GM12872 (cell line): ENCODE data around the gene BMPR1A.

Experiments
- CTCF ChIP-seq: IDR thresholded peaks from 3 replicates; pipeline ENCODE4 v1.5.1; 2011; ENCODE audit warnings: low read depth, mild to moderate bottlenecking, low read length, moderate library complexity; ENCODE audit not compliant: insufficient read depth

Gene BMPR1A

DNA sequence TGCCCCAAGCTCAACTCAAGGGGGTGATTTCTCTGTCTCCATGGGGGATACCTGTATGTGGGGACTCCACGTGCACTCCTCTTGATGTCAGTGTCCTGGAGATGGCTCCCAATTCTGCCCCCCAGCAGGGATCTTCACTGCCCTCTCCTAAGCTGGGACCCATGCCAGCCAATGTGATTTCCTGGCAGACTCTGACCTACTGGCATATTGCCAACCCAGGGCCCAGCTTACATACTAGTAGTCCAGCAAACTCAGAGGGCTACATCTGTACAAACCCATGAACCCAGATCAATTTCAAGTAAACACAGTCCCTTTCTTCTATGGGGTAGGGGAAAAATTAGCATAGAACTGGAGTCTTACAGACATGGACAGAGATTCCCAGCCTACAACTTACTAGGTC is 26.2 kb upstream of the BMPR1A start:
- TF ChIP-seq CTCF, result no peak

GRCh38 chr10:86732771-86733170 is 23.6 kb upstream of the BMPR1A start:
- no peak for TF ChIP-seq CTCF

- TF ChIP-seq CTCF, result no peak
These were observed 23.2 kb upstream of the BMPR1A start for GRCh38 chr10:86733260-86733671.

DNA sequence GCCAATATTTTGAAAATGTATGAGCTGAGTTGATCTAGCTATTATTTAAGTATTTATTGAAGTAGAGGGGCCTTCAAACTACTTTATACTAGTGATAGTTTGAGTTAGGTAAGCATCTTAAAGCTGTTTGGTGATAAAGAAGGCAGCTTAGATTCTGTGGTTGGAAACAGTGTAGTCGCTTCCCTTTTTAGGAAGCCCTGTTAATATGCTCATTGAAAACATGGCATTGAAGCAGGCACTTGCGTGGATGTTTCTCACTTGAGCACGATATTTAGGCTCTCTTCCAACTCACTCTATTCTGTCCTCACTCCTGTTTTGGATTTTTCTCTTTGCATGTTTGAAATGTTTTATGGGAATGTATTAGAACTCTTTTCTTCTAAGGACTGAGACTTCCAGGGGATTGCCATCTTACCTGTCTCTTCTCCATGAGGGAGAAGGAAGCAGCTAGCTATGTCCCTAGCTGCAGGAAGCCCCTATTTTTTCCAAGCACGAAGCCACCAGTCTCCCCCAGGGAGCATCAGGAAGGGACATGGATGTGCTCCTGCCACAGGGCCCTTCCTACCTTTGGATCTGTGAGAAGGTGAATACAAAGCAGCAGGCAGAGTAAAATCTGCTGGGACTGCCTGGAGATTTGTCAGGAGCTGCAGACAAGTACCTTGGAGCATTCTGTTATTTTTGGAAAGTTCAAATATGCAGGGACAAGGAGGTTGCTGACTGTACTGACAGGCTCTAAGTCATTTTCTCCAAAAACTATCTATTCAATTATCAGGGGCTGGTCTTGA is 22.0 kb upstream of the BMPR1A start:
- no peak for TF ChIP-seq CTCF

- TF ChIP-seq CTCF, result no peak
These were observed 14.2 kb upstream of the BMPR1A start for GRCh38 chr10:86742230-86742629.

- no peak for TF ChIP-seq CTCF
These were observed 12.2 kb upstream of the BMPR1A start for GRCh38 chr10:86744067-86744725.

- TF ChIP-seq CTCF, result no peak
These were observed 8.4 kb upstream of the BMPR1A start for GRCh38 chr10:86747796-86748581.
